CD14-positive monocyte (primary cell): ENCODE measurements around the gene TRMT112. TPM values are rescaled to one million over a fixed set of nuclear protein-coding genes. Genes with fewer than 3 reads are reported as not detected.

Experiments
- DNase-seq, 3 donors: peaks; one replicate each; pipeline ENCODE4 v3.0.0-alpha.2; 2011 to 2022
- H2AFZ ChIP-seq: 2 replicates; pipeline ENCODE4 v1.6.0; 2012; ENCODE audit warnings: mild to moderate bottlenecking, low read depth, low read length, inconsistent platforms; ENCODE audit not compliant: insufficient read depth, poor library complexity, severe bottlenecking
- H3K27ac ChIP-seq, 2 donors: 1 replicate in 1 of 2; 2 replicates in 1 of 2; pipeline ENCODE4 v1.5.1; 2012 to 2013; ENCODE audit warnings: low read length in 2 of 2, control low read depth in 1 of 2, inconsistent platforms in 1 of 2, low read depth in 1 of 2, mild to moderate bottlenecking in 1 of 2
- H3K27me3 ChIP-seq, 2 donors: one replicate each; pipeline versions ENCODE4 v1.6.0 to v1.6.1; 2011 to 2013; ENCODE audit warnings: low read length in 2 of 2; ENCODE audit not compliant: control insufficient read depth in 2 of 2, insufficient read depth in 2 of 2
- H3K36me3 ChIP-seq, 2 donors: replicated peaks in 1 of 2; 1 replicate in 1 of 2; 2 replicates in 1 of 2; pipeline versions ENCODE4 v1.5.1 to v1.6.1; 2012 to 2013; ENCODE audit warnings: low read length in 2 of 2, control low read depth in 1 of 2, inconsistent platforms in 1 of 2, mild to moderate bottlenecking in 1 of 2; ENCODE audit not compliant: insufficient read depth in 2 of 2, control insufficient read depth in 1 of 2
- H3K4me1 ChIP-seq, 2 donors: 1 replicate in 1 of 2; 2 replicates in 1 of 2; pipeline versions ENCODE4 v1.5.1 to v1.6.1; 2012 to 2013; ENCODE audit warnings: low read length in 2 of 2, control low read depth in 1 of 2, inconsistent platforms in 1 of 2, mild to moderate bottlenecking in 1 of 2, moderate library complexity in 1 of 2; ENCODE audit not compliant: insufficient read depth in 2 of 2, control insufficient read depth in 1 of 2
- H3K4me2 ChIP-seq: replicated peaks from 2 replicates; pipeline ENCODE3; 2012; ENCODE audit warnings: low read length, moderate library complexity, mild to moderate bottlenecking; ENCODE audit not compliant: poor library complexity, severe bottlenecking; ENCODE audit errors: extremely low read depth
- H3K4me3 ChIP-seq, 3 experiments: fragments of 200-600 bp in 1 of 3; sonication (generic) in 1 of 3; replicated peaks in 1 of 3; 1 replicate in 2 of 3; 2 replicates in 1 of 3; pipeline ENCODE4 v1.5.1; 2011 to 2013; ENCODE audit warnings: low read length in 3 of 3, mild to moderate bottlenecking in 3 of 3, control low read depth in 2 of 3, low read depth in 2 of 3, inconsistent platforms in 1 of 3, moderate library complexity in 1 of 3
- H3K79me2 ChIP-seq: 2 replicates; pipeline ENCODE4 v1.6.0; 2012; ENCODE audit warnings: mild to moderate bottlenecking, control low read depth, inconsistent platforms, low read length, moderate library complexity; ENCODE audit not compliant: insufficient read depth
- H3K9ac ChIP-seq: 2 replicates; pipeline ENCODE4 v1.6.0; 2017; ENCODE audit warnings: low read length, mild to moderate bottlenecking; ENCODE audit not compliant: insufficient read depth, poor library complexity, severe bottlenecking
- H3K9me3 ChIP-seq, 2 donors: replicated peaks in 1 of 2; 1 replicate in 1 of 2; 2 replicates in 1 of 2; pipeline versions ENCODE4 v1.5.1 to v1.6.1; 2012 to 2013; ENCODE audit warnings: low read length in 2 of 2, control low read depth in 1 of 2; ENCODE audit not compliant: control insufficient read depth in 1 of 2, insufficient read depth in 1 of 2
- H4K20me1 ChIP-seq: 2 replicates; pipeline ENCODE4 v1.6.0; 2012; ENCODE audit warnings: mild to moderate bottlenecking, low read length, control low read depth, moderate library complexity; ENCODE audit not compliant: insufficient read depth
- H3K27ac Mint-ChIP-seq, 7 donors: one replicate each; pipeline ENCODE4 v1.8.0; 2020; ENCODE audit warnings: mild to moderate bottlenecking in 7 of 7, mixed read lengths in 7 of 7, moderate library complexity in 6 of 7, inconsistent platforms in 2 of 7
- H3K27me3 Mint-ChIP-seq, 3 donors: one replicate each; pipeline ENCODE4 v1.8.0; 2021 to 2022; ENCODE audit warnings: low read depth in 3 of 3, mild to moderate bottlenecking in 3 of 3, mixed read lengths in 3 of 3, moderate library complexity in 3 of 3, inconsistent platforms in 1 of 3
- H3K36me3 Mint-ChIP-seq, 2 donors: one replicate each; pipeline ENCODE4 v1.8.0; 2020; ENCODE audit warnings: mixed read lengths in 2 of 2, inconsistent platforms in 1 of 2, mild to moderate bottlenecking in 1 of 2
- H3K4me1 Mint-ChIP-seq: one replicate; pipeline ENCODE4 v1.8.0; 2020; ENCODE audit warnings: mild to moderate bottlenecking, mixed read lengths
- H3K4me3 Mint-ChIP-seq, 2 donors: one replicate each; pipeline ENCODE4 v1.8.0; 2020; ENCODE audit warnings: mild to moderate bottlenecking in 2 of 2, mixed read lengths in 2 of 2, moderate library complexity in 1 of 2
- H3K9me3 Mint-ChIP-seq, 7 donors: one replicate each; pipeline ENCODE4 v1.8.0; 2020 to 2022; ENCODE audit warnings: mixed read lengths in 7 of 7, mild to moderate bottlenecking in 6 of 7, moderate library complexity in 6 of 7, inconsistent platforms in 2 of 7
- CTCF ChIP-seq: fragments of 200-600 bp; IDR thresholded peaks from one replicate; pipeline ENCODE4 v1.8.0; 2022; ENCODE audit warnings: antibody characterized with exemption, mild to moderate bottlenecking
- WGBS: methylation state at CpG from one replicate; pipeline ENCODE4 v1.1.5; 2013; ENCODE audit warnings: missing lambda C conversion rate; ENCODE audit not compliant: insufficient coverage; 5-methylcytosine and 5-hydroxymethylcytosine counted together
- intact Hi-C, 2 donors: fragments of 100-400 bp; cut with micrococcal nuclease; formaldehyde crosslinking; loops; one replicate each; pipeline versions ENCODE4 v1.15.0 to v1.15.1; 2023
- polyA plus RNA-seq, 3 donors: library from polyadenylated mRNA; depleted of rRNA in 1 of 3; unstranded in 2 of 3; stranded (reverse) in 1 of 3; fragments of 300-500 nt in 2 of 3; fragments of >200 nt in 1 of 3; fragmentation: Illumina TruSeq in 2 of 3; gene quantifications; 1 replicate in 2 of 3; 2 replicates in 1 of 3; pipeline ENCODE4 v1.2.3, GENCODE V29; 2012 to 2021

TRMT112 gene
- polyA plus RNA-seq, 3 donors, result 162 to 298 (median 254) TPM

- Histone ChIP-seq H3K27ac (peak overlapping the region in 1 of 2 donors; percentile 61), H2AFZ (no peak overlapping the region), H3K36me3 (peaks cover 32 to 33% of the 10 kb centered on the region in 2 donors), H3K27me3 (no peaks in the 10 kb centered on the region), H3K9me3 (no peaks in the 10 kb centered on the region), H3K9ac (no peak overlapping the region), H3K79me2 (peaks cover 43% of the 10 kb centered on the region), H3K4me3 (peak overlapping the region in 2 of 3 experiments; percentile 67 to 93), H3K4me1 (peaks cover 34 to 47% of the 10 kb centered on the region in 2 donors), H3K4me2 (peak overlapping the region; percentile 87), H4K20me1 (peaks cover 57% of the 10 kb centered on the region)
- Mint-ChIP-seq H3K36me3 (peaks cover 34 to 49% of the 10 kb centered on the region in 2 donors), H3K27ac (peak overlapping the region in 6 of 7 donors; percentile 59 to 98 (median 87)), H3K4me1 (peaks cover 49% of the 10 kb centered on the region), H3K4me3 (peak overlapping the region; percentile 85 to 90), H3K9me3 (no peaks in the 10 kb centered on the region), H3K27me3 (no peaks in the 10 kb centered on the region)
- DNase-seq, result no peak
- intact Hi-C loops, result loop anchor here in 1 of 2 donors (5.0 kb wide), 1 partner anchor 34 kb away; the partner anchor contains the start of gene ESRRA
- 68% methylated on average over 21 of the region's 21 CpGs for WGBS
- no peak for TF ChIP-seq CTCF
Observed at GRCh38 chr11:64341429-64341828, 24.1 kb upstream of the TRMT112 start.

- Mint-ChIP-seq H3K27ac (peak overlapping the region; percentile 81 to 98 (median 94)), H3K27me3 (no peaks in the 10 kb centered on the region), H3K9me3 (no peaks in the 10 kb centered on the region), H3K36me3 (peaks cover 29 to 42% of the 10 kb centered on the region in 2 donors), H3K4me3 (peak overlapping the region; percentile 85 to 90), H3K4me1 (peaks cover 43% of the 10 kb centered on the region)
- H3K79me2 ChIP-seq, result peaks cover 43% of the 10 kb centered on the region
- peak overlapping the region; percentile 67 to 93 (median 79) for H3K4me3 ChIP-seq
- H3K36me3 ChIP-seq, result peaks cover 28 to 30% of the 10 kb centered on the region in 2 donors
- H2AFZ ChIP-seq, result peak overlapping the region; percentile 68
- 4% methylated on average over 24 of the region's 33 CpGs for WGBS
- peaks cover 53% of the 10 kb centered on the region for H4K20me1 ChIP-seq
- peak overlapping the region; percentile 82 for H3K9ac ChIP-seq
- H3K27ac ChIP-seq, result peak overlapping the region; percentile 79 to 90
- no peaks in the 10 kb centered on the region for H3K27me3 ChIP-seq
- H3K9me3 ChIP-seq, result no peaks in the 10 kb centered on the region
- TF ChIP-seq CTCF, result no peak
- intact Hi-C loops, result loop anchor here in 1 of 2 donors (5.0 kb wide), 1 partner anchor 34 kb away; the partner anchor contains the start of gene ESRRA
- H3K4me2 ChIP-seq, result peak overlapping the region; percentile 87
- peak; percentile 51 to 61 (median 55) for DNase-seq
- peaks cover 34 to 47% of the 10 kb centered on the region in 2 donors for H3K4me1 ChIP-seq
Observed at GRCh38 chr11:64340671-64341335, 23.4 kb upstream of the TRMT112 start.
